AG10803 (cell line): Measurements from ENCODE around the gene ZNF664.
A peak's percentile ranks its signal among the peaks of the same experiment; 100 is the strongest.

ENCODE experiments used
- DNase-seq: peaks from one replicate; pipeline ENCODE4 v3.0.0; 2010; ENCODE audit warnings: low read depth
- H3K4me3 ChIP-seq: 2 replicates; pipeline ENCODE4 v1.5.1; 2011; ENCODE audit warnings: mild to moderate bottlenecking, low read length, control low read depth
- TF ChIP-seq, protein P1 (sequence below): conservative IDR thresholded peaks from 2 replicates; pipeline ENCODE4 v1.5.1; 2011; ENCODE audit warnings: mild to moderate bottlenecking, low read length, control low read depth, inconsistent platforms

ZNF664 gene

GRCh38 chr12:123972457-123973401 is at the start of gene ZNF664, which contains the start of gene CCDC92:
Gene ZNF664, plus strand, starts transcription at chr12:123973215. Its CDS starts 38,930 bp downstream, at chr12:124012145.
Gene CCDC92, minus strand, starts transcription at chr12:123972831. Its CDS starts 28,526 bp downstream, at chr12:123944305.
- TF ChIP-seq, protein P1, sequence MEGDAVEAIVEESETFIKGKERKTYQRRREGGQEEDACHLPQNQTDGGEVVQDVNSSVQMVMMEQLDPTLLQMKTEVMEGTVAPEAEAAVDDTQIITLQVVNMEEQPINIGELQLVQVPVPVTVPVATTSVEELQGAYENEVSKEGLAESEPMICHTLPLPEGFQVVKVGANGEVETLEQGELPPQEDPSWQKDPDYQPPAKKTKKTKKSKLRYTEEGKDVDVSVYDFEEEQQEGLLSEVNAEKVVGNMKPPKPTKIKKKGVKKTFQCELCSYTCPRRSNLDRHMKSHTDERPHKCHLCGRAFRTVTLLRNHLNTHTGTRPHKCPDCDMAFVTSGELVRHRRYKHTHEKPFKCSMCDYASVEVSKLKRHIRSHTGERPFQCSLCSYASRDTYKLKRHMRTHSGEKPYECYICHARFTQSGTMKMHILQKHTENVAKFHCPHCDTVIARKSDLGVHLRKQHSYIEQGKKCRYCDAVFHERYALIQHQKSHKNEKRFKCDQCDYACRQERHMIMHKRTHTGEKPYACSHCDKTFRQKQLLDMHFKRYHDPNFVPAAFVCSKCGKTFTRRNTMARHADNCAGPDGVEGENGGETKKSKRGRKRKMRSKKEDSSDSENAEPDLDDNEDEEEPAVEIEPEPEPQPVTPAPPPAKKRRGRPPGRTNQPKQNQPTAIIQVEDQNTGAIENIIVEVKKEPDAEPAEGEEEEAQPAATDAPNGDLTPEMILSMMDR = no peak
- peak within 1 kb of the TSS; percentile 79 for H3K4me3 ChIP-seq
- DNase-seq = peak; percentile 87

DNA sequence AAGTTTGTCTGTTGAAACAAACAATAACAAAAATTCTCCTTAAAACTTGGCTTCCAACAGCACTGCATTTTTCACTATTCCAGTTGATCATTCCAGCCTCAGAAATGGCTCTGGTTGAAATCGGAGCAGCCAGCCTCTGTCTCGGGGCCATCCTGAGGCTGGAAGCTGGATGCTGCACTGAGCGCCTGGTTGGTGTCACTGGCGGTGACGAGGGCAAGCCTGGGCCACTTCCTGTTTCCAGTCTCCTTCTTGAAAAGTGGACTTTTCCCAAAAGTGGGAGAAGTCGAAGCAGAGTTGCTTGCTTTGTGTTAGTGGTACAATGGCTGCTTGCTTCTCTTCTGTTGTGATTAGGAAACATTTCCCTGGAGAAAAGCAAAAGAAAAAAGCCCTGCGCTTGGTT is 49.1 kb upstream of the ZNF664 start:
- no peak overlapping the region for H3K4me3 ChIP-seq
- no peak for DNase-seq
- TF ChIP-seq, protein P1 = no peak

GRCh38 chr12:123924539-123924938 is 48.5 kb upstream of the ZNF664 start:
- no peak overlapping the region for H3K4me3 ChIP-seq
- DNase-seq = no peak
- TF ChIP-seq, protein P1 = no peak

DNA sequence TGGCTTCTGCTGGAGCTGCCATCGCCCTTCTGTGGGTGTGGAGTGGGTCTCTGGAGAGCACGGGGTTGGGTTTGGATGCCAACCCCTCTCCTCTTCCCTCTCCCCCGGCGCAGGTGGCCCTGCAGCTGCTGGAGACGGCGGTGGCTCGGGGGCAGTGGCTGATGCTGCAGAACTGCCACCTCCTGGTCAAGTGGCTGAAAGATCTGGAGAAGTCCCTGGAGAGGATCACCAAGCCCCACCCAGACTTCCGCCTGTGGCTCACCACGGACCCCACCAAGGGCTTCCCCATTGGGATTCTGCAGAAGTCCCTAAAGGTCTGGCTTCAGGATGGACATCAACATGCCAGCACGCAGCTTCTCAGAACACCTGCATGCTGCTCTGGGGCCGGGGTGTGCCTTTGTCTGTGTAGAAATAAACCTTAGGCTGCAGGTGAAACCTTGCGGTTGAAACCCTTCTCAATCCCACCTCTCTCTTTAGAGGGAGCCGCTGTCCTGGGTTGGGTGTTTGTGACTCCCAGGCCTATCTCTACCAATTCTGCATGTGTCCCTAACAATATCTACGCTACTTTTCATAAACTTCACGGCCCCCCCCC is 44.6 kb upstream of the ZNF664 start:
- TF ChIP-seq, protein P1 = no peak
- DNase-seq = no peak
- no peak overlapping the region for H3K4me3 ChIP-seq

GRCh38 chr12:123928897-123929296 is 44.1 kb upstream of the ZNF664 start:
- H3K4me3 ChIP-seq = no peak overlapping the region
- no peak for DNase-seq
- TF ChIP-seq, protein P1 = no peak

DNA sequence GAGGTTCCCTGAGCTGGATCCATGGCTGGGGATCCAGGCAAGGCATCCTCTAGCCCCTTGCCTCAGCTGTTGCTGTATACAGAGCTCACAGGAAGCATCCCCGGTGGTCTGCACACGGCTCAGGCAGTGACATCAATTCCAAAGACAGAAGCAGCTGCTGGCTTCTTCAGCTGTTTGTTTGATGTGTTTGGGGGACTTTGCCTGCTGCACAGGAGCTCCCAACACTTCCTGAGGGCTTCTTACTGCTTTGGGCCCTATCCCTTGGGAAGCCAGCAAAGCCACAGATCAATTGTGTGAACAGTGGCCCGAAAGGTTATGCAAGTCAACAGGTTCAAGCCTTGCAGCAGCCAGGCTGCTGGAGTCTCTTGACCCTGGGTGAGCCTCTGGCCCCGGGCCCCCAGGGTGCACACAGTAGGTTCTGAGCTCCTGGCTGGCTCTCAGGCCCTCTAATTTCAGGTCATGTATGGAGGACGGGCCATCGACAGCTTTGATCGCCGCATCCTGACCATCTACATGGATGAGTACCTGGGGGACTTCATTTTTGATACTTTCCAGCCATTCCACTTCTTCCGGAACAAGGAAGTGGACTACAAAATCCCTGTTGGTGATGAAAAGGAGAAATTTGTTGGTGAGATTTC is 43.0 kb upstream of the ZNF664 start:
- no peak for DNase-seq
- TF ChIP-seq, protein P1 = no peak
- H3K4me3 ChIP-seq = no peak overlapping the region
